Endodermal cell (in vitro differentiated cells): Measurements from ENCODE around the gene CHADL. TPM values are rescaled to one million over a fixed set of nuclear protein-coding genes. Genes with fewer than 3 reads are reported as not detected.

Experiments
- DNase-seq: peaks from one replicate; pipeline ENCODE4 v3.0.0-alpha.2; 2017
- H3K27ac ChIP-seq: 2 replicates; pipeline ENCODE4 v1.5.1; 2013; ENCODE audit warnings: mild to moderate bottlenecking, low read depth, low read length, moderate library complexity
- H3K27me3 ChIP-seq: 2 replicates; pipeline ENCODE4 v1.6.1; 2013; ENCODE audit warnings: mild to moderate bottlenecking, low read length, moderate library complexity; ENCODE audit not compliant: insufficient read depth, control insufficient read depth, poor library complexity, severe bottlenecking
- H3K36me3 ChIP-seq: 2 replicates; pipeline ENCODE4 v1.7.0; 2013; ENCODE audit warnings: mild to moderate bottlenecking, low read length, moderate library complexity; ENCODE audit not compliant: control insufficient read depth, insufficient read depth
- H3K4me1 ChIP-seq: one replicate; pipeline ENCODE4 v1.7.0; 2013; ENCODE audit warnings: low read length; ENCODE audit not compliant: control insufficient read depth, insufficient read depth
- H3K4me3 ChIP-seq: 2 replicates; pipeline ENCODE4 v1.5.1; 2013; ENCODE audit warnings: mild to moderate bottlenecking, low read length, moderate library complexity
- H3K9ac ChIP-seq: 2 replicates; pipeline ENCODE4 v1.6.1; 2013; ENCODE audit warnings: mild to moderate bottlenecking, low read length, moderate library complexity; ENCODE audit not compliant: poor library complexity, severe bottlenecking; ENCODE audit errors: extremely low read depth
- H3K9me3 ChIP-seq: 2 replicates; pipeline ENCODE4 v1.6.1; 2013; ENCODE audit warnings: mild to moderate bottlenecking, low read length, moderate library complexity; ENCODE audit not compliant: control insufficient read depth
- H3K27ac Mint-ChIP-seq: 2 replicates; pipeline ENCODE4 v1.8.0; 2020; ENCODE audit warnings: mixed read lengths
- H3K27me3 Mint-ChIP-seq: 2 replicates; pipeline ENCODE4 v1.8.0; 2021; ENCODE audit warnings: mild to moderate bottlenecking, mixed read lengths; ENCODE audit not compliant: insufficient read depth
- H3K36me3 Mint-ChIP-seq: 2 replicates; pipeline ENCODE4 v1.8.0; 2020; ENCODE audit warnings: low read depth, mixed read lengths
- H3K4me1 Mint-ChIP-seq: 2 replicates; pipeline ENCODE4 v1.8.0; 2020; ENCODE audit warnings: mixed read lengths
- H3K4me3 Mint-ChIP-seq: 2 replicates; pipeline ENCODE4 v1.8.0; 2020; ENCODE audit warnings: mild to moderate bottlenecking, moderate library complexity, mixed read lengths
- H3K9me3 Mint-ChIP-seq: 2 replicates; pipeline ENCODE4 v1.8.0; 2020; ENCODE audit warnings: mild to moderate bottlenecking, mixed read lengths
- WGBS, 2 experiments: methylation state at CpG; one replicate each; pipeline versions ENCODE4 v1.1.5 to v1.1.7; 2013; ENCODE audit warnings: missing lambda C conversion rate in 2 of 2, mixed read lengths in 1 of 2; ENCODE audit not compliant: insufficient coverage in 1 of 2, insufficient read length in 1 of 2; 5-methylcytosine and 5-hydroxymethylcytosine counted together
- total RNA-seq, 2 donors: library from RNA; stranded (reverse); fragmentation: NEBNext Ultra II Directional in 1 of 2; extraction: Animal tissue kit (Norgen Biotek cat#: 25700) in 1 of 2; gene quantifications; 2 replicates in 1 of 2; 3 replicates in 1 of 2; pipeline ENCODE4 v1.2.1, GENCODE V29; 2021
- TF ChIP-seq, protein P1 (sequence below): fragments of 200-600 bp; sonication (generic); conservative IDR thresholded peaks from 2 replicates; pipeline ENCODE4 v1.5.0; 2021; ENCODE audit warnings: antibody characterized with exemption, mild to moderate bottlenecking

Gene CHADL
- total RNA-seq, 2 donors from 2014 or later = 0.79 to 1.3 TPM

DNA sequence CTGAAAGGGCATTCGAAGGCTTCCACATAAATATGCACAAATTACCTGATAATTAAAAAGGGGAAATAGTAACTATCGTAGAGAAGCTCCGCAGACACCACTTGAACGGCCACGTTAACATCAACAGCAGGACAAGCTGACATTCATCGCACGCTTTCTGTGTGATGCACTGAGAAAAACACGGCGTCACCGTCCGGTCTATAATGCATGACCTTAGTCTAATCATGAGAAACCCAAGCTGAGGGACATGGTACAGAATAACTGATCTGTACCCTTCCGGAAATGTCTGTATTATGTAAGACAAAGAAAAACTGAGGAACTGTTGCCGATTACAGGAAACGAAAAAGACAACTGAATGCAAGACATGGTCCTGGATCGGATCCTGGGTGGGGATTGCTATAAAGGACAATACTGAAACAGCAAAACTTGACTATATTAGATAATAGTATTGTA lies 45.9 kb upstream of the CHADL start:
- TF ChIP-seq, protein P1, sequence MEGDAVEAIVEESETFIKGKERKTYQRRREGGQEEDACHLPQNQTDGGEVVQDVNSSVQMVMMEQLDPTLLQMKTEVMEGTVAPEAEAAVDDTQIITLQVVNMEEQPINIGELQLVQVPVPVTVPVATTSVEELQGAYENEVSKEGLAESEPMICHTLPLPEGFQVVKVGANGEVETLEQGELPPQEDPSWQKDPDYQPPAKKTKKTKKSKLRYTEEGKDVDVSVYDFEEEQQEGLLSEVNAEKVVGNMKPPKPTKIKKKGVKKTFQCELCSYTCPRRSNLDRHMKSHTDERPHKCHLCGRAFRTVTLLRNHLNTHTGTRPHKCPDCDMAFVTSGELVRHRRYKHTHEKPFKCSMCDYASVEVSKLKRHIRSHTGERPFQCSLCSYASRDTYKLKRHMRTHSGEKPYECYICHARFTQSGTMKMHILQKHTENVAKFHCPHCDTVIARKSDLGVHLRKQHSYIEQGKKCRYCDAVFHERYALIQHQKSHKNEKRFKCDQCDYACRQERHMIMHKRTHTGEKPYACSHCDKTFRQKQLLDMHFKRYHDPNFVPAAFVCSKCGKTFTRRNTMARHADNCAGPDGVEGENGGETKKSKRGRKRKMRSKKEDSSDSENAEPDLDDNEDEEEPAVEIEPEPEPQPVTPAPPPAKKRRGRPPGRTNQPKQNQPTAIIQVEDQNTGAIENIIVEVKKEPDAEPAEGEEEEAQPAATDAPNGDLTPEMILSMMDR = no peak
- Histone ChIP-seq H3K9me3 (no peaks in the 10 kb centered on the region), H3K27ac (no peak overlapping the region), H3K9ac (peak overlapping the region; percentile 7), H3K36me3 (peaks cover 20% of the 10 kb centered on the region), H3K4me1 (peaks cover 21% of the 10 kb centered on the region), H3K4me3 (peak overlapping the region; percentile 86), H3K27me3 (no peaks in the 10 kb centered on the region)
- peak overlapping the region; percentile 99 for H3K27ac Mint-ChIP-seq
- peaks cover 23% of the 10 kb centered on the region for H3K4me1 Mint-ChIP-seq
- peaks cover 12% of the 10 kb centered on the region for H3K36me3 Mint-ChIP-seq
- H3K9me3 Mint-ChIP-seq = no peaks in the 10 kb centered on the region
- H3K27me3 Mint-ChIP-seq = no peaks in the 10 kb centered on the region
- WGBS, 2 experiments = 51 to 65% methylated on average over 11 to 14 of the region's 15 CpGs
- H3K4me3 Mint-ChIP-seq = peak overlapping the region; percentile 84
- no peak for DNase-seq

- peak; percentile 99 for DNase-seq
- Histone ChIP-seq H3K27ac (peak within 1 kb of the TSS; percentile 85), H3K27me3 (no peaks in the 10 kb centered on the region), H3K4me3 (peak within 1 kb of the TSS; percentile 97), H3K9me3 (no peaks in the 10 kb centered on the region), H3K36me3 (peaks cover 27% of the 10 kb centered on the region), H3K9ac (peak within 1 kb of the TSS; percentile 83), H3K4me1 (peaks cover 21% of the 10 kb centered on the region)
- Mint-ChIP-seq H3K27me3 (no peaks in the 10 kb centered on the region), H3K9me3 (no peaks in the 10 kb centered on the region), H3K36me3 (peaks cover 17% of the 10 kb centered on the region), H3K4me1 (peaks cover 23% of the 10 kb centered on the region), H3K27ac (peak within 1 kb of the TSS; percentile 99), H3K4me3 (peak within 1 kb of the TSS; percentile 84)
- TF ChIP-seq, protein P1 = peak; percentile 21
- WGBS, 2 experiments = 0% methylated on average over 5 to 77 of the region's 77 CpGs
Measured at GRCh38 chr22:41285820-41286638, 45.3 kb upstream of the CHADL start, which contains the start of gene RANGAP1. Gene RANGAP1 (minus strand): TSS chr22:41286187. CDS start chr22:41281044, 5,143 bp downstream.

DNA sequence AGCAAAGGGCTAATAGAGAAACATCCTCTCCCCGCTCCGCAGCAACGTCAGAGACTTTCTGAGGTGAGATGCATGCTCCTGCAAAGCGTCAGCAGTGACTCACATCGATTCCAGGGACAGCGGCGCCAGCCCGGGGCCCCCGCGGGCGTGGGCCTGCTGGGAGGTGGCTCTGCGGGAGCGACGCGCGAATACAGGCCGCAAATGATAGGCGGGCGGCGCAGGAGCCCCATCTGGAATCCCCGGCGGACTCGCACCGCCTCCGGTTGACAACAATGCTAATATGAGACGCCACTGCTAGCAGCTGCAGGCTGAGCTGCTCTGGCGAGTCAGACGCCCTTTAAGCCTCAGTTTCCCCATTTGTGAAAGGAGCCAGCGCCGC lies 44.7 kb upstream of the CHADL start:
- Mint-ChIP-seq H3K4me3 (peak overlapping the region; percentile 84), H3K9me3 (no peaks in the 10 kb centered on the region), H3K36me3 (peaks cover 23% of the 10 kb centered on the region), H3K27ac (peak overlapping the region; percentile 94), H3K4me1 (peaks cover 19% of the 10 kb centered on the region), H3K27me3 (no peaks in the 10 kb centered on the region)
- H3K27ac ChIP-seq = peak overlapping the region; percentile 85
- no peaks in the 10 kb centered on the region for H3K9me3 ChIP-seq
- WGBS, 2 experiments = 1 to 2% methylated on average over 11 to 30 of the region's 30 CpGs
- H3K4me3 ChIP-seq = peak overlapping the region; percentile 97
- peak; percentile 77 for DNase-seq
- peak overlapping the region; percentile 83 for H3K9ac ChIP-seq
- H3K4me1 ChIP-seq = peaks cover 15% of the 10 kb centered on the region
- peaks cover 33% of the 10 kb centered on the region for H3K36me3 ChIP-seq
- TF ChIP-seq, protein P1 = no peak
- no peaks in the 10 kb centered on the region for H3K27me3 ChIP-seq
